ENCODE measurements around the gene SIGLEC8.

The SIGLEC8 gene

DNA sequence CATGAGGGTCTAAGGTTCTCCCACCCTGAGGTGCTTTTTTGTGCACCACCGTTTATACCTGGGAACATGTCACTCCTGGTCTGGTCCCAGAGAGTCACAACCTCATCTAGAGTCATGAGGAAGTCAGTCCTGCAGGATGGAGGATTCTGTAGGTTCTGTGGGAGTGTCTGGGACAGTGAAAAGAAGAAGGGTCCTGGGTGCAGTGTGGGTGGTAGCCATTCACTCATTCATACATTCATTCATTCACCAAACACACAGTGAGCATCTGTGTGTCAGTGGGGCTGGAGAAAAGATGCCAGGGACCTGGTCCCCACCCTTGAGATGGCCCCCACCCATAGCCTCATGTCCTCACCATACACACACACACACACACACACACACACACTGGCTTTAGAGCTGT is 11.4 kb upstream of the SIGLEC8 start:
- H3K9me3 ChIP-seq (ENCODE audit: insufficient read depth, low read length): no peaks in the 10 kb centered on the region
- TF ChIP-seq CTCF (IDR thresholded peaks at IDR 0.05; ENCODE audit: low read depth, low read length): no peak
- TF ChIP-seq EZH2phosphoT487 (IDR thresholded peaks at IDR 0.05; ENCODE audit: low read depth): no peak
- H2AFZ ChIP-seq (ENCODE audit: low read depth, low read length): no peak overlapping the region
- H3K79me2 ChIP-seq (ENCODE audit: low read length): no peaks in the 10 kb centered on the region
- no peak overlapping the region for H3K27ac ChIP-seq (ENCODE audit: low read length)
- H3K4me2 ChIP-seq (ENCODE audit: low read length): no peak overlapping the region
- H3K4me1 ChIP-seq (ENCODE audit: low read length): peaks cover 4% of the 10 kb centered on the region
- H3K9ac ChIP-seq (ENCODE audit: low read length): no peak overlapping the region
- no peaks in the 10 kb centered on the region for H4K20me1 ChIP-seq (ENCODE audit: insufficient read depth, low read length)
- peaks cover 74% of the 10 kb centered on the region for H3K27me3 ChIP-seq (ENCODE audit: low read depth, low read length)
- H3K4me3 ChIP-seq (ENCODE audit: low read length): no peak overlapping the region
- H3K36me3 ChIP-seq (replicated peaks; ENCODE audit: low read depth, low read length): no peaks in the 10 kb centered on the region

GRCh38 chr19:51469162-51469561 is 10.9 kb upstream of the SIGLEC8 start:
- H3K4me2 ChIP-seq (ENCODE audit: low read length): no peak overlapping the region
- no peaks in the 10 kb centered on the region for H3K4me1 ChIP-seq (ENCODE audit: low read length)
- H3K9me3 ChIP-seq (ENCODE audit: insufficient read depth, low read length): no peaks in the 10 kb centered on the region
- no peaks in the 10 kb centered on the region for H3K36me3 ChIP-seq (replicated peaks; ENCODE audit: low read depth, low read length)
- H3K9ac ChIP-seq (ENCODE audit: low read length): no peak overlapping the region
- H3K27me3 ChIP-seq (ENCODE audit: low read depth, low read length): peaks cover 70% of the 10 kb centered on the region
- no peak overlapping the region for H2AFZ ChIP-seq (ENCODE audit: low read depth, low read length)
- no peaks in the 10 kb centered on the region for H3K79me2 ChIP-seq (ENCODE audit: low read length)
- H4K20me1 ChIP-seq (ENCODE audit: insufficient read depth, low read length): no peaks in the 10 kb centered on the region
- no peak for TF ChIP-seq EZH2phosphoT487 (IDR thresholded peaks at IDR 0.05; ENCODE audit: low read depth)
- TF ChIP-seq CTCF (IDR thresholded peaks at IDR 0.05; ENCODE audit: low read depth, low read length): no peak
- H3K27ac ChIP-seq (ENCODE audit: low read length): no peak overlapping the region
- no peak overlapping the region for H3K4me3 ChIP-seq (ENCODE audit: low read length)

- no peaks in the 10 kb centered on the region for H3K79me2 ChIP-seq (ENCODE audit: low read length)
- H3K27ac ChIP-seq (ENCODE audit: low read length): no peak overlapping the region
- no peak overlapping the region for H3K9ac ChIP-seq (ENCODE audit: low read length)
- H2AFZ ChIP-seq (ENCODE audit: low read depth, low read length): no peak overlapping the region
- TF ChIP-seq EZH2phosphoT487 (IDR thresholded peaks at IDR 0.05; ENCODE audit: low read depth) (no peak), CTCF (IDR thresholded peaks at IDR 0.05; ENCODE audit: low read depth, low read length) (no peak)
- no peak overlapping the region for H3K4me2 ChIP-seq (ENCODE audit: low read length)
- peaks cover 66% of the 10 kb centered on the region for H3K27me3 ChIP-seq (ENCODE audit: low read depth, low read length)
- H3K4me3 ChIP-seq (ENCODE audit: low read length): no peak overlapping the region
- H4K20me1 ChIP-seq (ENCODE audit: insufficient read depth, low read length): no peaks in the 10 kb centered on the region
- H3K4me1 ChIP-seq (ENCODE audit: low read length): no peaks in the 10 kb centered on the region
- H3K9me3 ChIP-seq (ENCODE audit: insufficient read depth, low read length): no peaks in the 10 kb centered on the region
- no peaks in the 10 kb centered on the region for H3K36me3 ChIP-seq (replicated peaks; ENCODE audit: low read depth, low read length)
Measured at GRCh38 chr19:51468545-51468920, 10.3 kb upstream of the SIGLEC8 start.

- Histone ChIP-seq H3K27me3 (ENCODE audit: low read depth, low read length) (peaks cover 63% of the 10 kb centered on the region), H3K4me3 (ENCODE audit: low read length) (no peak overlapping the region), H4K20me1 (ENCODE audit: insufficient read depth, low read length) (no peaks in the 10 kb centered on the region), H3K27ac (ENCODE audit: low read length) (no peak overlapping the region), H3K4me1 (ENCODE audit: low read length) (no peaks in the 10 kb centered on the region), H3K9me3 (ENCODE audit: insufficient read depth, low read length) (no peaks in the 10 kb centered on the region), H3K4me2 (ENCODE audit: low read length) (no peak overlapping the region), H3K79me2 (ENCODE audit: low read length) (no peaks in the 10 kb centered on the region), H3K36me3 (replicated peaks; ENCODE audit: low read depth, low read length) (no peaks in the 10 kb centered on the region), H3K9ac (ENCODE audit: low read length) (no peak overlapping the region), H2AFZ (ENCODE audit: low read depth, low read length) (no peak overlapping the region)
- TF ChIP-seq EZH2phosphoT487 (IDR thresholded peaks at IDR 0.05; ENCODE audit: low read depth): no peak
- TF ChIP-seq CTCF (IDR thresholded peaks at IDR 0.05; ENCODE audit: low read depth, low read length): no peak
Measured at GRCh38 chr19:51467864-51468544, 9.8 kb upstream of the SIGLEC8 start.

All from OCI-LY3 (cell line).